GM06990 (cell line): ENCODE results near the gene RER1.

Source experiments
- DNase-seq: peaks from one replicate; pipeline ENCODE4 v3.0.0-alpha.2; 2011; ENCODE audit not compliant: insufficient read length; ENCODE audit errors: extremely low read depth
- H3K27me3 ChIP-seq: replicated peaks from 2 replicates; pipeline ENCODE4 v1.6.0; 2011; ENCODE audit warnings: low read length; ENCODE audit not compliant: control insufficient read depth, insufficient read depth
- H3K36me3 ChIP-seq: 2 replicates; pipeline ENCODE4 v1.5.1; 2011; ENCODE audit warnings: low read length; ENCODE audit not compliant: control insufficient read depth, insufficient read depth
- H3K4me3 ChIP-seq: replicated peaks from 2 replicates; pipeline ENCODE4 v1.5.1; 2011; ENCODE audit warnings: low read depth, mild to moderate bottlenecking, control low read depth, low read length
- CTCF ChIP-seq: IDR thresholded peaks from 2 replicates; pipeline ENCODE4 v1.5.1; 2011; ENCODE audit warnings: low read length, control low read depth, mild to moderate bottlenecking, inconsistent platforms; ENCODE audit not compliant: insufficient read depth, poor library complexity, severe bottlenecking

The RER1 gene

GRCh38 chr1:2344744-2345296, 46.8 kb upstream of the RER1 start:
- no peak for DNase-seq
- H3K4me3 ChIP-seq, result no peak overlapping the region
- TF ChIP-seq CTCF, result no peak
- no peaks in the 10 kb centered on the region for H3K36me3 ChIP-seq
- H3K27me3 ChIP-seq, result no peaks in the 10 kb centered on the region

GRCh38 chr1:2345297-2346075, 46.2 kb upstream of the RER1 start:
- Histone ChIP-seq H3K36me3 (no peaks in the 10 kb centered on the region), H3K27me3 (no peaks in the 10 kb centered on the region), H3K4me3 (no peak overlapping the region)
- TF ChIP-seq CTCF, result no peak
- no peak for DNase-seq

- no peaks in the 10 kb centered on the region for H3K36me3 ChIP-seq
- TF ChIP-seq CTCF, result no peak
- H3K27me3 ChIP-seq, result no peaks in the 10 kb centered on the region
- DNase-seq, result no peak
- H3K4me3 ChIP-seq, result no peak overlapping the region
Observed at GRCh38 chr1:2346691-2347408, 44.8 kb upstream of the RER1 start.

GRCh38 chr1:2347409-2347785, 44.2 kb upstream of the RER1 start:
- H3K27me3 ChIP-seq, result no peaks in the 10 kb centered on the region
- DNase-seq, result no peak
- no peak for TF ChIP-seq CTCF
- no peak overlapping the region for H3K4me3 ChIP-seq
- H3K36me3 ChIP-seq, result no peaks in the 10 kb centered on the region

- Histone ChIP-seq H3K36me3 (no peaks in the 10 kb centered on the region), H3K27me3 (no peaks in the 10 kb centered on the region), H3K4me3 (no peak overlapping the region)
- no peak for TF ChIP-seq CTCF
- no peak for DNase-seq
Observed at GRCh38 chr1:2347896-2348295, 43.7 kb upstream of the RER1 start.
